Measurements from ENCODE around the gene RAB13. TPM values are rescaled to one million over a fixed set of nuclear protein-coding genes. Genes with fewer than 3 reads are reported as not detected.

The RAB13 gene
- total RNA-seq, 1 experiment from 2014 or later = 73.6 TPM

DNA sequence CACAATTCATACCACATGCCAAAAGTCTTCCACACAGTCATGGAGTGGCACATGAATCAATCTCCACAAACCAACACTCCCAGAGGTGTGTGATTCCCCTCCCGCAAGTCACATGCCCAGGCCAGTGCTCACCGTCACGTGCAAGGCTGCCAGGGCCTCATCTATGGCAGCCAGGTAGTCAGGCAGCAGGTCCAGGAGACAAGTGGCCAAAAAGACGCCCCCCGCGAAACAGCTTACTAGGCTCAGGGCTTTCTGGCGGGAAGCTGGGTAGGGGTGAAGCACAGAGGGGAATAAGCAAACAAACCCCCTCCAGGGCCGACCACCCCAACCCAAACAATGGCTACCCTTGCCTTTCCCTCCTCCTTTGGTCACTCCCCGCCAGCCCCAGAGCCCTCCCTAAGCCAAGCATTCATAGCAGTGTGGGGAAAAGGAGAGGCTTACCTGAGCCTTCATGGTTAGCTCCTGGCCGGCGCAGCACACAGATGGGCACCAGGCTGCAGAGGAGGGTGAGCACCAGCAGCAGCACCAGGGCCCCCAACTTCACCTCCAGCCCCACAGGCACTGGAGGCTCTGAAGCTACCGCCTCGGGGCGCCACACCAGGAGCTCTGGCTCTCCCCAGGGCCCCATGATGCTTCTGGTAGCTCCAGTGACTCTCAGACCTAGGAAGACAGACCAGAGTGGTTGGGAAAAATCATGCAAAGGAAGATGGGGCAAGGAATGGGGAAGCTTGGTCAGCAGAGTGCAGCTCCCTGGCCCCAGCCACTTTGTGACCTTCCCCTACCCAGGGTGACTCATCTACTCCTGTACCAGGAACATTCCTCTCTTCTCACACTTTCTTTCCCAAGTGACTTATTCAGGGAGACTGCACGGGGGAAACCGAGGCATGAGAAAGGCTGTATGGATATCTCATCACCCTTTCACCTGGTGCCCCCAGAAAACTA, 23.8 kb downstream of the RAB13 start:
- intact Hi-C loops (cut with micrococcal nuclease; ENCODE audit: unreplicated experiment) = loop anchor here (1.0 to 10.0 kb wide), 4 partner anchors 16 to 428 kb away; partner anchors contain the start of genes DENND4B, HAX1, S100A2 and S100A6
- Histone ChIP-seq H2AFZ (peak overlapping the region; percentile 66), H4K20me1 (ENCODE audit: insufficient read depth) (peaks cover 1% of the 10 kb centered on the region; the same call in 1 of the 2 replicates), H3K27me3 (ENCODE audit: insufficient read depth, low read depth) (no peaks in the 10 kb centered on the region), H3K4me2 (peak overlapping the region; percentile 98), H3K79me2 (ENCODE audit: low read depth) (peaks cover 55% of the 10 kb centered on the region), H3K9me3 (ENCODE audit: insufficient read depth, low read depth) (no peaks in the 10 kb centered on the region), H3K4me1 (replicated peaks; ENCODE audit: insufficient read depth) (peaks cover 42% of the 10 kb centered on the region), H3K36me3 (ENCODE audit: low read depth) (no peaks in the 10 kb centered on the region), H3K4me3 (peak overlapping the region; percentile 91), H3F3A (ENCODE audit: insufficient read depth, low read depth) (peaks cover 71% of the 10 kb centered on the region), H3K9me2 (ENCODE audit: insufficient read depth) (no peaks in the 10 kb centered on the region), H3K27ac (peak overlapping the region; percentile 92)
- ChIA-PET POLR2A (ENCODE audit: unreplicated experiment) (interaction anchor here (0.5 to 1.1 kb wide), 7 partner anchors 10 to 356 kb away, joined by 3 to 10 read pairs (median 4); partner anchors contain the start of genes JTB, RPS27 and SLC27A3), CTCF (interaction anchor here (1.3 kb wide), 1 partner anchor 24 kb away, joined by 4 read pairs; the partner anchor contains the start of gene RAB13)
- DNase-seq = peak; percentile 57 to 81
- TF ChIP-seq, protein P1, sequence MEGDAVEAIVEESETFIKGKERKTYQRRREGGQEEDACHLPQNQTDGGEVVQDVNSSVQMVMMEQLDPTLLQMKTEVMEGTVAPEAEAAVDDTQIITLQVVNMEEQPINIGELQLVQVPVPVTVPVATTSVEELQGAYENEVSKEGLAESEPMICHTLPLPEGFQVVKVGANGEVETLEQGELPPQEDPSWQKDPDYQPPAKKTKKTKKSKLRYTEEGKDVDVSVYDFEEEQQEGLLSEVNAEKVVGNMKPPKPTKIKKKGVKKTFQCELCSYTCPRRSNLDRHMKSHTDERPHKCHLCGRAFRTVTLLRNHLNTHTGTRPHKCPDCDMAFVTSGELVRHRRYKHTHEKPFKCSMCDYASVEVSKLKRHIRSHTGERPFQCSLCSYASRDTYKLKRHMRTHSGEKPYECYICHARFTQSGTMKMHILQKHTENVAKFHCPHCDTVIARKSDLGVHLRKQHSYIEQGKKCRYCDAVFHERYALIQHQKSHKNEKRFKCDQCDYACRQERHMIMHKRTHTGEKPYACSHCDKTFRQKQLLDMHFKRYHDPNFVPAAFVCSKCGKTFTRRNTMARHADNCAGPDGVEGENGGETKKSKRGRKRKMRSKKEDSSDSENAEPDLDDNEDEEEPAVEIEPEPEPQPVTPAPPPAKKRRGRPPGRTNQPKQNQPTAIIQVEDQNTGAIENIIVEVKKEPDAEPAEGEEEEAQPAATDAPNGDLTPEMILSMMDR (conservative IDR thresholded peaks at IDR 0.05) = no peak
- TF ChIP-seq EZH2 (IDR thresholded peaks at IDR 0.05; ENCODE audit: low read depth) = no peak
- no TSS peak for BruUV-seq (replicated peaks)

DNA sequence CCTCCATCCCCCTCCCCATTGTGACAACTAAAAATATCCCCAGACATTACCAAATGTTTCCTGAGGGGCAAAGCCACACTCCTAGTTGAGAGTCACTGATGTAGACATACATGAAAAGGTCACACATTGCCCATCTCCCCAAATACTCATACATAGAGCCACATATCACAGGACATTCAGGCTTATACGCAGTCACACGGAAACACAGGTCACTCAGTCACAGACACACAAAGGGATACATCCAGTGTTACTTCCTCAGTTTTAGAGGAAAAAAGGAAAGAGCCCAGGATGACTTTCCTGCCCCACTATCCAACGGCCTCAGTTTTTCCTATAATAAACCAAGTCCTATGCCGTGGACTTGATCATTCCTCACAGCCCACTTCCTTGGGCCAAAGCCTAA, 24.7 kb downstream of the RAB13 start:
- Histone ChIP-seq H3K4me2 (peak overlapping the region; percentile 98), H3K4me3 (peak overlapping the region; percentile 91; the same call in 1 of the 2 replicates), H3K27ac (no peak overlapping the region), H3K4me1 (replicated peaks; ENCODE audit: insufficient read depth) (peaks cover 45% of the 10 kb centered on the region), H3K79me2 (ENCODE audit: low read depth) (peaks cover 60% of the 10 kb centered on the region), H3K9me3 (ENCODE audit: insufficient read depth, low read depth) (no peaks in the 10 kb centered on the region), H2AFZ (no peak overlapping the region), H3K27me3 (ENCODE audit: insufficient read depth, low read depth) (no peaks in the 10 kb centered on the region), H3K36me3 (ENCODE audit: low read depth) (no peaks in the 10 kb centered on the region), H3K9me2 (ENCODE audit: insufficient read depth) (no peaks in the 10 kb centered on the region), H3F3A (ENCODE audit: insufficient read depth, low read depth) (peaks cover 62% of the 10 kb centered on the region), H4K20me1 (ENCODE audit: insufficient read depth) (peaks cover 10% of the 10 kb centered on the region)
- POLR2A ChIA-PET (ENCODE audit: unreplicated experiment) = no interaction called here
- no peak for TF ChIP-seq EZH2 (IDR thresholded peaks at IDR 0.05; ENCODE audit: low read depth)
- TF ChIP-seq, protein P1 (conservative IDR thresholded peaks at IDR 0.05) = no peak
- no TSS peak for BruUV-seq (replicated peaks)
- CTCF ChIA-PET = no interaction called here
- intact Hi-C loops (cut with micrococcal nuclease; ENCODE audit: unreplicated experiment) = loop anchor here (5.0 to 10.0 kb wide), 3 partner anchors 311 to 427 kb away; partner anchors contain the start of genes HAX1, S100A2 and S100A6
- DNase-seq = no peak

DNA sequence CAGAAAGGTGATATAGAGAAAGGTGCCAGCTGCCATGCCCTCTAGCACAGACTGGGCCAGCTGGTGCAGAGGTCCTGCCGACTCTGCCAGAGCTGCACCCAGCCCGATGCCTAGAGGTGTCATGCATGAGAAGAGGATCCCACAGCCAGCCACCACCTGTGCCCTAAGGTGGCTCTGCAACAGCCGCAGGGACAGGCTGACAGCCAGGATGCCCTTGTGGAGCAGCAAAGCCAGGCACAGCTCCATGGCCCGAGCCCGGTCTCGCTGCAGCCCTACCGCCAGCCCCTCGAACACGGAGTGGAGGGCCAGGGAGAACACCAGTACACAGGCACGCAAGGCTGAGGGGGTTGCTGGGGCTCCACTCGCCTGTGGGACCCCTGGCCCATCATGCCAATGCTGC, 25.9 kb downstream of the RAB13 start:
- Histone ChIP-seq H3K36me3 (ENCODE audit: low read depth) (no peaks in the 10 kb centered on the region), H3K4me3 (no peak overlapping the region), H3F3A (ENCODE audit: insufficient read depth, low read depth) (peaks cover 53% of the 10 kb centered on the region), H3K79me2 (ENCODE audit: low read depth) (peaks cover 60% of the 10 kb centered on the region), H4K20me1 (ENCODE audit: insufficient read depth) (peaks cover 19% of the 10 kb centered on the region), H3K4me1 (replicated peaks; ENCODE audit: insufficient read depth) (peaks cover 37% of the 10 kb centered on the region), H3K27ac (no peak overlapping the region), H3K9me2 (ENCODE audit: insufficient read depth) (no peaks in the 10 kb centered on the region), H3K4me2 (no peak overlapping the region), H3K9me3 (ENCODE audit: insufficient read depth, low read depth) (no peaks in the 10 kb centered on the region), H3K27me3 (ENCODE audit: insufficient read depth, low read depth) (no peaks in the 10 kb centered on the region), H2AFZ (no peak overlapping the region)
- no peak for DNase-seq
- intact Hi-C loops (cut with micrococcal nuclease; ENCODE audit: unreplicated experiment) = loop anchor here (5.0 to 10.0 kb wide), 3 partner anchors 312 to 425 kb away; partner anchors contain the start of genes HAX1, S100A2 and S100A6
- ChIA-PET POLR2A (ENCODE audit: unreplicated experiment) (no interaction called here), CTCF (no interaction called here)
- TF ChIP-seq, protein P1 (conservative IDR thresholded peaks at IDR 0.05) = no peak
- BruUV-seq (replicated peaks) = no TSS peak
